OCI-LY7 (cell line): ENCODE results near the gene ANKH. TPM values are rescaled to one million over a fixed set of nuclear protein-coding genes. Genes with fewer than 3 reads are reported as not detected.

Experiments
- BruUV-seq: library from RNA; stranded (reverse); fragments of 400-500 nt; replicated peaks from 2 replicates; lab custom pipeline; 2021; lab: Mats Ljungman, UMichigan
- CTCF ChIA-PET: fragments of 300-600 bp; sonication (Branson Sonifier 250); formaldehyde crosslinking; loops from one replicate; lab custom pipeline; 2022; ENCODE audit warnings: antibody characterized with exemption; ENCODE audit not compliant: unreplicated experiment; lab: Charles Lee
- POLR2A ChIA-PET: fragments of 300-600 bp; sonication (Branson Sonifier 250); formaldehyde crosslinking; loops from one replicate; lab custom pipeline; 2022; ENCODE audit warnings: antibody characterized with exemption; lab: Charles Lee
- DNase-seq: peaks from one replicate; pipeline ENCODE4 v3.0.0-alpha.2; 2015; ENCODE audit warnings: low spot score
- H2AFZ ChIP-seq: fragments of 200-600 bp; sonication (generic), shearing (Covaris generic); 2 replicates; pipeline ENCODE4 v1.6.1; 2014; ENCODE audit warnings: mild to moderate bottlenecking, antibody characterized with exemption, low read length, moderate library complexity
- H3K27ac ChIP-seq: fragments of 200-600 bp; sonication (generic); 2 replicates; pipeline ENCODE4 v1.5.1; 2014; ENCODE audit warnings: mixed run types, low read depth, mild to moderate bottlenecking, moderate library complexity, low read length, inconsistent platforms; ENCODE audit not compliant: poor library complexity, severe bottlenecking
- H3K36me3 ChIP-seq: fragments of 200-600 bp; sonication (generic); 2 replicates; pipeline ENCODE4 v1.6.1; 2014; ENCODE audit warnings: mild to moderate bottlenecking, antibody characterized with exemption, low read length, moderate library complexity, mixed read lengths; ENCODE audit not compliant: insufficient read depth
- H3K4me1 ChIP-seq: fragments of 200-600 bp; sonication (generic); 2 replicates; pipeline ENCODE4 v1.5.1; 2014; ENCODE audit warnings: mild to moderate bottlenecking, low read length; ENCODE audit not compliant: insufficient read depth, poor library complexity, severe bottlenecking
- H3K4me2 ChIP-seq: fragments of 200-600 bp; sonication (generic); 2 replicates; pipeline ENCODE4 v1.6.1; 2014; ENCODE audit warnings: mild to moderate bottlenecking, low read length
- H3K4me3 ChIP-seq: fragments of 200-600 bp; sonication (generic); 2 replicates; pipeline ENCODE4 v1.5.1; 2014; ENCODE audit warnings: mild to moderate bottlenecking, low read depth, low read length; ENCODE audit not compliant: poor library complexity, severe bottlenecking
- H3K79me2 ChIP-seq: fragments of 200-600 bp; sonication (generic); 2 replicates; pipeline ENCODE4 v1.6.1; 2016; ENCODE audit warnings: low read depth, mild to moderate bottlenecking, low read length, moderate library complexity, mixed read lengths; ENCODE audit not compliant: insufficient read depth
- H3K9me2 ChIP-seq: fragments of 200-600 bp; sonication (generic); 2 replicates; pipeline ENCODE4 v1.6.1; 2016; ENCODE audit warnings: mild to moderate bottlenecking, low read length, mixed read lengths; ENCODE audit not compliant: insufficient read depth
- H3K9me3 ChIP-seq: fragments of 200-600 bp; sonication (generic); 2 replicates; pipeline ENCODE4 v1.6.1; 2014; ENCODE audit warnings: mild to moderate bottlenecking, mixed run types, low read length, mixed read lengths
- H4K20me1 ChIP-seq: fragments of 200-600 bp; sonication (generic); 2 replicates; pipeline ENCODE4 v1.6.1; 2014; ENCODE audit warnings: mild to moderate bottlenecking, antibody characterized with exemption, low read length, moderate library complexity, mixed read lengths; ENCODE audit not compliant: insufficient read depth
- EZH2phosphoT487 ChIP-seq: fragments of 200-600 bp; sonication (generic); IDR thresholded peaks from 2 replicates; pipeline ENCODE4 v1.6.1; 2018; ENCODE audit warnings: low read depth, borderline replicate concordance, mild to moderate bottlenecking, mixed run types, antibody characterized with exemption, low read length, moderate library complexity, mixed read lengths
- intact Hi-C: fragments of 100-400 bp; cut with micrococcal nuclease; formaldehyde crosslinking; loops from one replicate; pipeline ENCODE4 v1.10.0; 2022; ENCODE audit not compliant: unreplicated experiment
- total RNA-seq, 2 experiments: library from RNA; depleted of rRNA in 1 of 2; stranded (reverse); fragments of >200 nt in 1 of 2; shearing (Covaris generic) in 1 of 2; gene quantifications; 2 replicates each; pipeline ENCODE4 v1.2.3, GENCODE V29; 2014 to 2022
- TF ChIP-seq, protein P1 (sequence below): fragments of 200-600 bp; sonication (generic); conservative IDR thresholded peaks from 2 replicates; pipeline ENCODE4 v1.5.1; 2014; ENCODE audit warnings: mild to moderate bottlenecking, antibody characterized with exemption, low read length, moderate library complexity, mixed read lengths

The ANKH gene
- total RNA-seq, 2 experiments from 2014 or later, result 23.1 to 80.4 TPM

- CTCF ChIA-PET, result interaction anchor here (0.6 kb wide), 1 partner anchor 97 kb away, joined by 3 read pairs; no protein-coding TSS in a partner anchor
These were observed 106.0 kb downstream of the ANKH start for GRCh38 chr5:14765587-14765986.

GRCh38 chr5:14762549-14763216 is 108.9 kb downstream of the ANKH start:
- Histone ChIP-seq H3K27ac (peak overlapping the region; percentile 35), H3K9me3 (no peaks in the 10 kb centered on the region), H3K36me3 (peaks cover 7% of the 10 kb centered on the region), H3K4me2 (peak overlapping the region; percentile 63), H3K4me1 (peaks cover 28% of the 10 kb centered on the region), H2AFZ (no peak overlapping the region), H3K79me2 (no peaks in the 10 kb centered on the region), H3K4me3 (peak overlapping the region; percentile 52), H3K9me2 (no peaks in the 10 kb centered on the region), H4K20me1 (no peaks in the 10 kb centered on the region)
- POLR2A ChIA-PET, result interaction anchor here (0.5 to 1.5 kb wide), 10 partner anchors 11 to 1373 kb away, joined by 3 to 9 read pairs (median 4); no protein-coding TSS in a partner anchor
- peak; percentile 26 for DNase-seq
- intact Hi-C loops, result loop anchor here (1.0 kb wide), 1 partner anchor 47 kb away; no protein-coding TSS in a partner anchor
- TF ChIP-seq, protein P1, sequence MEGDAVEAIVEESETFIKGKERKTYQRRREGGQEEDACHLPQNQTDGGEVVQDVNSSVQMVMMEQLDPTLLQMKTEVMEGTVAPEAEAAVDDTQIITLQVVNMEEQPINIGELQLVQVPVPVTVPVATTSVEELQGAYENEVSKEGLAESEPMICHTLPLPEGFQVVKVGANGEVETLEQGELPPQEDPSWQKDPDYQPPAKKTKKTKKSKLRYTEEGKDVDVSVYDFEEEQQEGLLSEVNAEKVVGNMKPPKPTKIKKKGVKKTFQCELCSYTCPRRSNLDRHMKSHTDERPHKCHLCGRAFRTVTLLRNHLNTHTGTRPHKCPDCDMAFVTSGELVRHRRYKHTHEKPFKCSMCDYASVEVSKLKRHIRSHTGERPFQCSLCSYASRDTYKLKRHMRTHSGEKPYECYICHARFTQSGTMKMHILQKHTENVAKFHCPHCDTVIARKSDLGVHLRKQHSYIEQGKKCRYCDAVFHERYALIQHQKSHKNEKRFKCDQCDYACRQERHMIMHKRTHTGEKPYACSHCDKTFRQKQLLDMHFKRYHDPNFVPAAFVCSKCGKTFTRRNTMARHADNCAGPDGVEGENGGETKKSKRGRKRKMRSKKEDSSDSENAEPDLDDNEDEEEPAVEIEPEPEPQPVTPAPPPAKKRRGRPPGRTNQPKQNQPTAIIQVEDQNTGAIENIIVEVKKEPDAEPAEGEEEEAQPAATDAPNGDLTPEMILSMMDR, result no peak
- TF ChIP-seq EZH2phosphoT487, result no peak
- BruUV-seq, result no TSS peak
- CTCF ChIA-PET, result interaction anchor here (1.0 kb wide), 1 partner anchor 36 kb away, joined by 3 read pairs; no protein-coding TSS in a partner anchor

More at GRCh38 chr5:14765587-14765986, 106.0 kb downstream of the ANKH start:
- POLR2A ChIA-PET, result no interaction called here
- Histone ChIP-seq H3K4me1 (peaks cover 34% of the 10 kb centered on the region), H4K20me1 (no peaks in the 10 kb centered on the region), H3K9me3 (no peaks in the 10 kb centered on the region), H3K9me2 (no peaks in the 10 kb centered on the region), H2AFZ (no peak overlapping the region), H3K36me3 (peaks cover 6% of the 10 kb centered on the region), H3K27ac (no peak overlapping the region), H3K4me2 (no peak overlapping the region), H3K4me3 (no peak overlapping the region), H3K79me2 (no peaks in the 10 kb centered on the region)
- intact Hi-C loops, result no loop called here
- no TSS peak for BruUV-seq
- no peak for DNase-seq
- no peak for TF ChIP-seq EZH2phosphoT487
- TF ChIP-seq, protein P1, result no peak

DNA sequence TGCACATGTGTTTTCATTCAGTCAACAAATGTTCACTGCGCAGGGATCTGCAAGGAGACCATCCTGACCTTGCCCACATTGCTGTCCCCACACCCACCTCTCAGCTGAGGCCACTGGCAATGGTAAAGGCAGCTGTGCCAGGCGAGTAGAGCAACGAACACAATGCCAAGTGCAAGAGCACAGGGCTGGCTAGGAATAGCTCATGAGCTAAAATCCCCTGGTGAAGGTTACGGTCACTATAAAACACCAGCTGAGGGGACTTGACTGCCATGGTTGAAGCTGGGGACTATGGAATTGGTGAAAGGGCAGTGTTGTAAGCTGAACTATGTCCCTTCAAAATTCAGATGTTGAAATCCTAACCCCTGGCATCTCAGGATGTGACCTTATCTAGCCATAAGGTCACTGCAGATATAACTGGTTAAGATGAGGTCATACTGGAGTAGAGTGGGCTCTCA is 111.0 kb downstream of the ANKH start:
- peaks cover 7% of the 10 kb centered on the region; the same call in 1 of the 2 replicates for H3K36me3 ChIP-seq
- no peak overlapping the region for H3K4me2 ChIP-seq
- BruUV-seq, result no TSS peak
- H3K4me1 ChIP-seq, result peaks cover 28% of the 10 kb centered on the region
- ChIA-PET CTCF (no interaction called here), POLR2A (interaction anchor here (1.0 to 1.8 kb wide), 3 partner anchors 15 to 49 kb away, joined by 4 to 7 read pairs (median 5); no protein-coding TSS in a partner anchor)
- DNase-seq, result no peak
- H3K79me2 ChIP-seq, result no peaks in the 10 kb centered on the region
- no peaks in the 10 kb centered on the region for H4K20me1 ChIP-seq
- no peak for TF ChIP-seq EZH2phosphoT487
- H3K4me3 ChIP-seq, result no peak overlapping the region
- H3K27ac ChIP-seq, result no peak overlapping the region
- no peak overlapping the region for H2AFZ ChIP-seq
- no peaks in the 10 kb centered on the region for H3K9me2 ChIP-seq
- no peaks in the 10 kb centered on the region for H3K9me3 ChIP-seq
- intact Hi-C loops, result no loop called here
